HG02759 (cell line): ENCODE measurements around the gene CALCOCO1.

Experiments
- ATAC-seq: cut with Tn5 transposase; IDR thresholded peaks from one replicate; pipeline ENCODE4 v1.9.1; 2021; ENCODE audit warnings: mild to moderate bottlenecking, moderate library complexity; ENCODE audit not compliant: unreplicated experiment

The CALCOCO1 gene

GRCh38 chr12:53667080-53667479 is 60.2 kb downstream of the CALCOCO1 start:
- ATAC-seq, result no peak

GRCh38 chr12:53664936-53665335 is 62.3 kb downstream of the CALCOCO1 start:
- no peak for ATAC-seq

GRCh38 chr12:53664191-53664590 is 63.1 kb downstream of the CALCOCO1 start:
- ATAC-seq, result no peak

DNA sequence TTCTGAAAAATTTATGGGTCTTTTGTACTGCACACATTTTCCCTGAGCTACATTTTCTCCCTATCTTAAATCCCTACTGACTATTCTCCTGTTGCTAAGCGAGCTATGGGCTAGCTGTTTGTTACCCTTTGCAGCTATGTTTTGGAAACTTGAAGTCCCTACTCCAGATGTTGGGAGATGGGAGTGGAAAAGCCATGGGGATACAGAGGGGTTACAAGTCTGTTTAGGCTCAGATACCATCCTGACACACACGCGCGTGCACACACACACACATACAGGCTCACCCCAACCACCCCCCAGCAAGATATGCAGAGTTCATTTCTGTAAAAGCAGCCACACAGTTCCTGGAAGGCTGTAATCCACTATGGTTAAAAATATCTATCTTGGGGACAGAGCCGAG is 67.2 kb downstream of the CALCOCO1 start:
- ATAC-seq, result no peak

GRCh38 chr12:53659571-53659981 is 67.7 kb downstream of the CALCOCO1 start:
- no peak for ATAC-seq

- ATAC-seq, result no peak
Measured at GRCh38 chr12:53659011-53659551, 68.2 kb downstream of the CALCOCO1 start.
